NCI-H2196 treated with DMSO at 0.1 percent for 48 hours (cell line): Measurements from ENCODE around the gene PSMC5.
"Not testable (repeated sequence)": the region's sequence is repeated elsewhere in the genome, so short reads cannot be mapped to it uniquely, and the experiment has no call there.

ENCODE experiments used
- DNase-seq: peaks from one replicate; lab custom pipeline; 2025; ENCODE audit not compliant: unreplicated experiment; lab: John Stamatoyannopoulos, UW

Gene PSMC5

DNA sequence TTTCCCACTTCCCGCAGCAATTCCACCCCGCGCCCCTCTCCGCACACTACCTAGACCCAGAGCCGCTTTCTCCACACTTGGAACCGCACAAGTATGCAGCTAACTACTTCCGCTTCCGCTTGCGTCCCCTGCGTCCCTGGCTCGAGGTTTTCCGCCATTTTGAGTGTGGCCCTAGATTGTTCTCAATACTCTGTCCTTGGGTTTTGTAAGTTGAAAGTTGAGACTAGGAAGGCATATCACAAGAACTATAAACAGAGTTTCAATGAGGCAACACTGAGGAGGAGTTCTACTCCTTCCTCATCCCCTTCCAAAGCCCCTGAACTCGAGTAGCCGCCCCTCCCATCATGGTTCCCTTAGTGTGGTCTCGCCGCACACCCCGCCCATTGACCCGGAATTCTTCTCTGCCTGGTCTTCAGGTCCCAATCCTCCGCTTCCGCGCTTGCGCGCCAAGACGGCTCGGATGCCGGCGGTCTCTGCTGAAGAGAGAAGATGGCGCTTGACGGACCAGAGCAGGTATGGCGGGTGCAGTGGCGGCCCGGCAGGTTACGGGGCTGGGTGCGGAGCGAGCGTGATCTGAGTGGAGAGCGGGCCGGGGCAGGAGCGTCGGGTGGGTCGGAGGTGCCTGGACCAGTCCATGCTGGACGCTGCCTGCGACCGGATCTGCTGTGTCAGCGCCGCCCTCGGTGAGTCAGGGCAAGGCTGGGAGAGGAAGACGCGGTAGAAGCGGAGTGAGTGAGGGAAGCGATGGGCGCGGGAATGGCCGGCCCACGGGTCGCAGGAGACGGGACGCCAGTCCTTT is at the start of gene PSMC5, which contains the start of gene FTSJ3:
TSS of gene PSMC5 (plus strand) at position 430 of the 799 bp plus-strand sequence. CDS start at position 490, 60 bp downstream.
TSS of gene FTSJ3 (minus strand) at position 662 of the 799 bp plus-strand sequence. CDS start 761 bp downstream, outside the sequence.
- peak; percentile 87 for DNase-seq

DNA sequence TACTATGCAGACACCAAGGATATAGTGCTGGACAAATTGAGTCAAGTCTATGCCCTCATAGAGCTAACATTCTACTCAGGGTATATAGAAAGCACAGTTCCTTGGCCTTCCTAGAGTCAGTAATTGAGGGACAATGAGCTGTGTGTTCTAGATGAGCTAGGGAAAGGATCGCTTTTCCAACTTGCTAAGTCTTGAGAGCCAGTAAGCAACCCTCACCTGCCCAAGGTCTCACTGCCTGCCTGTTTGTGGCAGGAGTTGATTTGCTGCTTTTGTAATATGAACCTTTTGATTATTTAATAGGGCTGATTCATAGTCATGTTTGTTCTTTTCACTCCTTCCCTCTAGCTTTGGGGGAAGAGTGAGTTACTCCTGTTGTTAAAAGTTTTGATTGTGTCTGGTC is 46.7 kb upstream of the PSMC5 start:
- DNase-seq, result peak; percentile 32

DNA sequence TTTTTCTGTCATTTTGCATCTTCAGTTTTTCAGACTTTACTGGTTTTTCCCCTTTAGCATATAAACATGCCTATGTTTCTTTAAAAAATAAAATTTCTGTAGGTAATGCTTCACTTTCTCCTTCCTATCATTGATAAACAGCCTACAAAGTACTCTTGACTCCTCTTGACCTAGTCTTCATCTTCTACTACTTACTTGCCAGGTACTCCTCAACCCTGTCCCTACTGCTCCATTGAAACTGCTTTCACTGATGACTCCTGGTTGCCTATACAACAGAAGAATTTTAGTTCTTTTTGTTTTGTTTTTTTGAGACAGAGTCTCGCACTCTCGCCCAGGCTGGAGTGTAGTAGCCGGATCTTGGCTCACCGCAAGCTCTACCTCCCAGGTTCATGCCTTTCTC is 46.3 kb upstream of the PSMC5 start:
- no peak for DNase-seq

DNA sequence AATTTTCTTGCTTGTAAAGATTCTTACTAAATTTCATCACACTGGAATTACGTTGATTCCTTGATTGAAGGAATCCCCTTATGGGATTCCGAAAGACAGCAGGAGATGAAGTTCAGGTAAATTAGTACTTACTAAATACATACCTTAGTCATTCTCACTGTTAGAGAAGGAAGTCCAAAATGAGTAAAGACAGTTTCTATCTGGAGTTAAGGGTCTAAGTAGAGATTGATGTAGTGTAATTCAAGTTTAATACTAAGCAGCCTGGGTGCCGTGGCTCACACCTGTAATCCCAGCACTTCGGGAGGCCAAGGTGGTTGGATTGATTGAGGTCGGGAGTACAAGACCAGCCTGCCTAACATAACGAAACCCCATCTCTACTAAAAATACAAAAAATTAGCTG is 43.7 kb upstream of the PSMC5 start:
- no peak for DNase-seq

DNA sequence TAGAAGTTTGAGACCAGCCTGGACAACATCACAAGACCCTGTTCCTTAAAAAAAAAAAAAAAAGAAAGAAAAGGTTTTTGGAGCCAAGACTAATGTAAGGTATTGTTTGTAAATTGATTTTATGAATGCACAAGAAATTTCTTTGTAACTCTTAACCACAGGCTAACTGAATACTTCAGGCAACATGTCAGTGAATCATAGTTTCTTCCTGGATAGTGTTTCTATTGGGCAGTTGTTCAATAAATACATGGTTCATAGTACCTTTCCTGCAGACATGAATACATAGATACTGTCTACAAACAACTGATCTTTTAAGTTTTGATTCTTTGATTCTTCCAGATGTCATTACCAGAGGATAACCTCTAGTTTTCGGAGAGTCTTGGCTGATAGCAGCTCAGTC is 41.7 kb upstream of the PSMC5 start:
- DNase-seq, result no peak

DNA sequence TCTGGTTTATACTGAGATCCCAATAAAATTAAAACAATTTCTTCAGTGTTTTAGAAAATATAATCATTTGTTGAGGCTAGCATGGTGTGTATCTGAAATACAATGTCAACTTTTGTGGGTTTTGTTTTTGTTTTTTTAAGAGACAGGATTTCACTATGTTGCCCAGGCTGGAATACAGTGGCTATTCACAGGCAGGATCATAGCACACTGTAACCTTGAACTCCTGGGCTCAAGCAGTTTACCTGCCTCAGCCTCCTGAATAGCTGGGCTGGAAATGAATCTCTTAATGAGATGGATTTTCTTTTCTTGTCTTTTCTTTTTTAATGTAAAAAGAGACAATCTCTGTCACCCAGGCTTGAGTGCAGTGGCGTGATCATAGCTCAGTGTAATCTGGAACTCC is 41.1 kb upstream of the PSMC5 start:
- DNase-seq, result no peak

DNA sequence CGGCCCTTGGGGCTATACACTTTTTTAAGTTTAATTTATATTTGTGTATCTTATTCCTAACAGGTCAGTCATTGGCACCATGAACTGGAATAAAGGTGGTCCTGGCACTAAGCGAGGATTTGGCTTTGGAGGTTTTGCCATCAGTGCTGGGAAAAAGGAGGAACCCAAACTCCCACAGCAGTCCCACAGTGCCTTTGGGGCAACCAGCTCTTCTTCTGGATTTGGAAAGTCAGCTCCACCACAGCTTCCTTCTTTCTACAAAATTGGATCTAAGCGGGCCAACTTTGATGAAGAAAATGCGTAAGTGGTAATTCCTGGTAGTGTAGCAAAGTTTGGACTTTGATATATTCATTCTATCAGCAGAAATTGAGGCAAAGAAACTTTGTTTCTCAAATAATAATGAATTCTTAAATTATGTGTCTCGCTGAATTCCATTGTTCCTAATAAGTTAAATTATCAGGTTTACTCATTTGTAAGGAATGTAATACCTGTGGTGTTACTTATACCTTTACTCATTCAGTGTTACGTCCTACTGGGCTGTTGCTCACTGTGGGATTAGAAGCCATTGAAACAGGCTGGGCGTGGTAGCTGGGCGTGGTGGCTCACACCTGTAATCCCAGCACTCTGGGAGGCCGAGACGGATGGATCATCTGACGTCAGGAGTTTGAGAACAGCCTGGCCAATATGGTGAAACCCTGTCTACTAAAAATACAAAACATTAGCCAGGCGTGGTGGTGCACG is 40.1 kb upstream of the PSMC5 start:
- no peak for DNase-seq

DNA sequence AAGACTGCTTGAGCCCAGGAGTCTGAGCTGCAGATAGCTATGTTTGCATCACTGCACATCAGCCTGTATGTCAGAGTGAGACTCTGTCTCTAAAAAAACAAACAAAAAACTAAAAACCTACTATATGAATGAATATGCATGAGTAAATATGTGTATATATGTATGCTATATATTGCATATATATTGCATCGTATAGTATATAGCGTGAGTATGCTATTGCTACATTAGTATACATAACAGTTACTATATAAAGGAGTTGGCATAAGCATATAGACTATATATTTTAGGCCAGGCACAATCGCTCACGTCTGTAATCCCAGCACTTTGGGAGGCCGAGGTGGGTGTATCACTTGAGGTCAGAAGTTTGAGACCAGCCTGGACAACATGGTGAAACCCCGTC is 37.2 kb upstream of the PSMC5 start:
- DNase-seq, result no peak

DNA sequence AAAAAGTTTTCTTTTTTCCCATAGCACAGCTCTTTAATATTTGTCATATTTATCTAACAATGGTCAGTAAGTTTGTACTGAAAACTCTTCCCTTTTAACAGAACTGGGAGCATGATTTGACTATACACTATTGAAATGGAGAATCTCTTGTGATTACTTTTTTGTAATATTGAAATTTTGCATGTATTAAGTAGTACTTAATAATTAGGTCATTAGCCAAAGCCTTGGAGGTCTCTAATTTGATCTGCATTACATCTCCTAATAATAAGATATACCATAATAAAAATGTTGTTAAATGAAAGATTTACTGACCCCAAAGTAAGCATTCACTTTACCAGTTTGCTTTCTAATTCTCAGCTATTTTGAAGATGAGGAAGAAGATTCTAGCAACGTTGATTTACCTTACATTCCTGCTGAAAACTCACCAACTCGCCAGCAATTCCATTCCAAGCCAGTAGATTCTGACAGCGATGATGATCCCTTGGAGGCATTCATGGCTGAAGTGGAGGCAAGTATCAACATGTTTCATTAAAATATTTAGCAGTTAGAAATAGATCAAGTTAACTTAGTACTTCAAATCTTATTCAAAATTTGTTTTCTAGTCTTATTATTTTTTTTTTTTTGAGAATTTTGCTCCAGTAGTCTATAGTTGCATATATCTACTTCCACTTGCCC is 35.0 kb upstream of the PSMC5 start:
- DNase-seq, result no peak

DNA sequence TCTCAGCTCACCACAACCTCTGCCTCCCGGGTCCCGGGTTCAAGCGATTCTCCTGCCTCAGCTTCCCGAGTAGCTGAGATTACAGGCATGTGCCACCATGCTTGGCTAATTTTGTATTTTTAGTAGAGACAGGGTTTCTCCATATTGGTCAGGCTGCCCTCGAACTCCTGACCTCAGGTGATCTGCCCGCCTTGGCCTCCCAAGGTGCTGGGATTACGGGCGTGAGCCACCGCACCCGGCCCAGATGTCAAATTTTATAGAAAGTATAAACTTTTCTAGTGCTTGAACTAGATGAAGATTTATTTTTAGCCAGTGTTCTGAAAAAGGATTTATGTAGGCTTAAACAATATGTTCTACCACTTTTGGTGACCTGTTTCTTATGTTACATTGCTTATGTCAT is 30.9 kb upstream of the PSMC5 start:
- not testable (repeated sequence) for DNase-seq

DNA sequence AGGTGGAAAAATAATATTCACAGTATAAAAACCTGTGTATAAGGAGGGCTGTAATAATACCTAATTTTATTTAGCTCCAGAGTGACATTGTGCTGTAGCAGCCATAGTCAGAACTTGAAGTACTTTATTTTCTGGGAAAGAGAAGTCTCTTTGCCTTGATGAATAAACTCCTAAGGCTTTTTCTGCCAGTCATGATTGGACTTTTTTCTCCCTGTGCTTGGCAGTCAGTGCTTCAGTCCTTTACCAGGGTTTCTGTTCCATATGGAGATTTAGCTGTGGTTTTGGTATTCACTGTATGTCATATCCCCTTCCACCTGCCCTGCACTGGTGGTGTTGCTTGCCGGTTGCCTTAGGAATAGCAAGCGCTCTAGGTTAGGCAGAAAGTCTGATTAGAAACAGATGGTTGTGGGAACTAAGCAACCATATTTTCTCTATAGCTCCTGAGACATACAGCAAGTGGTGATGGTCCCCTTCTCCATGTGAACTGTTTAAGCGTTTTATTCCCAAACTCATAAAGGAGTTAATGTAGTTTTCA is 28.6 kb upstream of the PSMC5 start:
- no peak for DNase-seq

DNA sequence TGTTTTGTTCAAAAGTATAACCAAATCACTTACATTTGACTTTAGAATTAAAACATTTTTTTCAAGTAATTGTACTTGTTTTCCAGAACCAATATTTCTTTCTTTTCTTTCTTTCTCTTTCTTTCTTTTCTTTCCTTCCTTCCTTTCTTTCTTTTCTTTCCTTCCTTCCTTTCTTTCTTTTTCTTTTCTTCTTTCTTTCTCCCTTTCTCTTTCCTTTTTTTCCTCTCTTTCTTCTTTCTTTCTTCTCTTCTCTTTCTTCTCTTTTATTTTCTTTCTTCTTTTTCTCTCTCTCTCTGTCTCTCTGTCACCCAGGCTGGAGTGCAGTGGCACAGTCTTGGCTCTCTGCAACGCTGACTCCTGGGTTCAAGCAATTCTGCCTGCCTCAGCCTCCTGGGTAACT is 26.4 kb upstream of the PSMC5 start:
- DNase-seq, result no peak

DNA sequence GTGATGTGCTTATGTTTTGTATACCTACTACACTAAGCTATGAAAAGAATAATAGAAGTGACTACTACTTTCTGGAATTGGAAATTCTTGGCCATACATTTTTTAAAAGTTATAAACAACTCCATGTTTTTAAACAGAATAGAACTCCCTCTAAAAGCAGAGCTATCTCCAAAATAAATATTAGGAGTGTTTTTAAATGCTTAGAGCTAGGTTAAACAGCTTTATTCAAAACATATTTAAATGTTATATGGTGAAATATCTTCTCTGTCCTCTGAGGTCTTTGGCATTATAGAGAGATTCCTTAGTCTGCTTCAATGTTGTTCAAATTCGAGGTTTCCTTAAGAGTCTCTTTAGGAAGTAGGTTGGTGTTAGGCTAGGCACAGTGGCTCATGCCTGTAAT is 22.9 kb upstream of the PSMC5 start:
- DNase-seq, result no peak

DNA sequence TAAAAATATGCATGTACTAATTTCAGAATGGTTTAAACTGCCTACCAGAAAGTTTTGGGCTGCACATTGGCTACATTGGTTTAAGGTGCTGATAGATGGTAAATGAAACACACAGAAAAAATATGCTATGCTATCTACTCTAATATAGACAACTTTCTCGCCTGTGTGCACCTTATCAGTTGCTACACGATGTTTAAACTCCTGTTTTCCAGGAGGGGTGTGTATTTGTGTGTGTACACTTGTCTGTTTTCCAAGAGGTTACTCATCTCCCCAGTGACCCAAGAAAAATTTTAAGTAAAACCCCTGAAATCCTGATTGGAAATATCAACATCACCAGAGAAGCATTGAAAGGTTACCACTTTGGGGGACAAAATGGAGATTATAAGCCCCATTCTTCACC is 21.6 kb upstream of the PSMC5 start:
- no peak for DNase-seq

DNA sequence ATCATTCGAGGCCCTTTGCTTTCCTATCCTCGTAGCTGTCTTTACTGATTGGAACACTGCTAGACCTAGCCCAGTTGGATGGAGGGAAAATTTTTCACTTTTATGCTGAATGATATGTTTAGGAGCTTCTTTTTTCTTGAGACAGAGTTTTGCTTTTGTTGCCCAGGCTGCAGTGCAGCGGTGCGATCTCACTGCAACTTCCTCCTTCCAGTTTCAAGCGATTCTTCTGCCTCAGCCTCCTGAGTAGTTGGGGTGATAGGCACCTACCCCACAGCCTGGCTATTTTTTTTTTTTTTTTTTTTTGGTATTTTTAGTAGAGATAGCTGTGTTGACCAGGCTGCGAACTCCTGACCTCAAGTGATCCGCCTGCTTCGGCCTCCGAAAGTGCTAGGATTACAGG is 17.3 kb upstream of the PSMC5 start:
- no peak for DNase-seq

DNA sequence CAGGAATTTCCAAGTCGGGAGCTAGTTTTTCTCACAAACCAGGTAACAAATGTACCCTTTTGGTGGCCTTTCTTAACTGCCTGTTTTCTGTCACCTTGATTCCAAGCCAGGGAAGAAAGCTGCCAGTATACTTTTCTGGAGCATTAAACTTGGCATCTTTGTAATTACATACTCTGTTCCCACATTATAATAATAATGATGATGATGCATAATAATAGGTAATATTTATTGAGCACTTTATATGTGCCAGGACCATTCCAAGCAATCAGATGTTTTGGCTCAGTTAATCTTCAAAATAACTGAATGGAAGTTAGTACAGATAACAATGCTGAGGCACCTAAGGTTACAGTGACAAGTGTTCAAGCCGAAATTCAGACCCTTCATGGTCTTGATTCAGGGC is 11.1 kb upstream of the PSMC5 start:
- DNase-seq, result no peak

DNA sequence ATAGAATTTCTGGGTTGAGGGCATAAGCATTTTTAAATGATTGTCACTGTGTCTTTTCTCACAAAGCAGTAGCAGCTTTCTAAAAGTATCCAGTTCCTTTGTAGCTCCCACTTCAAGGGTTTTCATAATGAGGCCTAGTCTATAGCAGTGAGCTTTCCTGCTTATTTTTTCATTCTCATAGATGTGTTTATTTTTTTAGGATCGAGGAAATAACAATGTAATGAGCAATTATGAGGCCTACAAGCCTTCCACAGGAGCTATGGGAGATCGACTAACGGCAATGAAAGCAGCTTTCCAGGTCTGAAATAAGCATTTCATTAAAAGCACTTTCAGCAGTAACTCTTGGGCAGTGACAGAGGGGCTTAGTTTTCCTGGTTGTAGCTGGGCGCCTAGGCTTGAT is 10.6 kb upstream of the PSMC5 start:
- DNase-seq, result no peak

DNA sequence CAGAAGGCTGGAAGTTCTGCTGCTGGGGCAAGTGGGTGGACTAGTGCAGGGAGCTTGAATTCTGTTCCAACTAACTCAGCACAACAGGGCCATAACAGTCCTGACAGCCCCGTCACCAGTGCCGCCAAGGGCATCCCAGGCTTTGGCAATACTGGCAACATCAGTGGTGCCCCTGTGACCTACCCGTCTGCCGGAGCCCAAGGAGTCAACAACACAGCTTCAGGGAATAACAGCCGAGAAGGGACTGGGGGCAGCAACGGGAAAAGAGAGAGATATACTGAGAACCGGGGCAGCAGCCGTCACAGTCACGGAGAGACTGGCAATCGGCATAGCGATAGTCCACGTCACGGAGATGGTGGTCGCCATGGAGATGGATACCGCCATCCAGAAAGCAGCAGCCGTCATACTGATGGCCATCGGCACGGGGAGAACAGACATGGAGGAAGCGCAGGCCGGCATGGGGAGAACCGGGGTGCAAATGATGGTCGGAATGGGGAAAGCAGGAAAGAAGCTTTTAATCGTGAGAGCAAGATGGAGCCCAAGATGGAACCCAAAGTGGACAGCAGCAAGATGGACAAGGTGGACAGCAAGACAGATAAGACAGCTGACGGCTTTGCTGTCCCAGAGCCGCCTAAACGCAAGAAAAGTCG is 9.4 kb upstream of the PSMC5 start:
- no peak for DNase-seq

DNA sequence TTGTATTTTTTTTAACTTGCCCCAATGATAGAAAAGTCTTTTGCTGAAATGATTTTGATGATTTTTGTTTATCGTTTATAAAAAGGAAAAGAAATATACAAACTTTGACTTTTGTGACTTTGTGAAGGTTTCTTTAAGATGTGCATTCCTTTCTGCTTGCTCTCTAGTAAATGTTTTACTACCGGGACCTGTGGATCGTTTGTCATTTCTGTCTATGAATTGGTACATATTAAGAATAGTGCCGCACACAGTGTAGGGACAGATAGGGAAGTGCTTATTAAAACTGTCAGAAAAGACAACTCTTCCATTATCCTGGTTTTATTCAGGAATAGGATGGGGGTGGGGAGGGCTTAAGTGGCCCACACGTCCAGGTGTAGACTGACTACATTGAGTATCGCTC is 8.1 kb upstream of the PSMC5 start:
- DNase-seq, result no peak

DNA sequence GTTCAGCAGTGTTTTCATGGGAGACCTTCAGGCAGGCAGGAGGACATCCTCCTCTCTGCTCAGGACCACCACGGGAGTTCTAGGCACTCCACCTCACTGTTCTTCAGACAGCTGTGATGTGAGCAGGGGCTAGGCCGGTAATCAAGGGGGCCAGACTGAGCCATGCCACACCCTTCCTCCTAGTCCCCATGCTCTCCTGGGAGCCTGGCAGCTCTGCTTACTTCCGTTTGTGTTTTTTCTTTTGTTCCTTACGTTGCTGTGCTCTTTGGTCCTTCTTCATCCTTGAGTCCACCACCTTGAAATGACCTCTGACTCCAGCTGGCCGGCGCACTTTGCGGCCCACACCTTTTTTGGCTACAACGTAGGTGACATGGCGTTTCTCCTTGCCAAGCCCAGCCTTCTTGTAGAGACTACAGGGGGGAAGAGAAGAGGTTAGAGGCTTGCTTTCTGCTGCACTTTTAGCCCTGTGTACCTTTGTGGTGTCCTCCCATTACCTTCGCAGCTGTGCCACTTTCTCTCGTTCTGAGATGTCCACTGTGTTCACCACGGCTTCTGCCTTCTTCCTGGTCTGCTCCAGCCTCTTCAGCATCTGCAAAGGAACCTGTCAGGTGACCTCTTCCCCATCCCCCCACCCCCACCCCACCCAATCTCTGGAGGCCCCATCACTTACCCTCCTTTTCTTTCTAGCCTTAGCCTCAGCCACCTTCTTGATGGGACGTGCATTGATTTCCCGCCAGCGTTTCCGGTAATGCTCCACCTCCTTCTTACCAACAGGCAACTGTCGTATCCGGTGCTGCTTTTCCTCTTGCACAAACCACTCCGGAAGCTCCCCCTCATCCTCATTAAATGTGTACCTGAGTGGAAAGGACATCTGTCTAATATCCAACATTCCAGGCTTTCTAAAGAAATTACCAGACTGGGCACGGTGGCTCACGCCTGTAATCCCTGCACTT is 7.4 kb upstream of the PSMC5 start:
- no peak for DNase-seq
